ENCODE measurements around the gene NAALADL1. TPM values are rescaled to one million over a fixed set of nuclear protein-coding genes. Genes with fewer than 3 reads are reported as not detected.

The NAALADL1 gene
- total RNA-seq, 1 donor from 2014 or later, result 56.8 TPM

DNA sequence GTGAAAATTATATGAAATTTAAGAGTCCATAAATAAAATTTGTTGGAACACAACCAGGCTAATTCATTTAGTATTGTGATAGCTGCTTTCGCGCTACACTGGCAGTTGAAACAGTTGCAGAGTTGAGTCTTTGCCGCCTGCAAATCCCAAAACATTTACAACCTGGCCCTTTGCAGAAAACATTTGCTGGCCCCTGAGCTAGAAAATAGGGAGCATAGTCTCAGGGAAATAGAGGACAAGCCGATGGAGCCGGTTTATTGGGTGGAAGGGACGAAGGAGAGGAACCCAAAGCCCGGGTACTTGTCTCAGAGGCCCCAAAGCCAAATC, 17.9 kb downstream of the NAALADL1 start:
- peaks cover 4 to 6% of the 10 kb centered on the region in 2 donors for H3K4me1 ChIP-seq
- H3K27ac ChIP-seq, result peak overlapping the region; percentile 89
- no peaks in the 10 kb centered on the region for H3K9me3 ChIP-seq
- TF ChIP-seq, protein P1, sequence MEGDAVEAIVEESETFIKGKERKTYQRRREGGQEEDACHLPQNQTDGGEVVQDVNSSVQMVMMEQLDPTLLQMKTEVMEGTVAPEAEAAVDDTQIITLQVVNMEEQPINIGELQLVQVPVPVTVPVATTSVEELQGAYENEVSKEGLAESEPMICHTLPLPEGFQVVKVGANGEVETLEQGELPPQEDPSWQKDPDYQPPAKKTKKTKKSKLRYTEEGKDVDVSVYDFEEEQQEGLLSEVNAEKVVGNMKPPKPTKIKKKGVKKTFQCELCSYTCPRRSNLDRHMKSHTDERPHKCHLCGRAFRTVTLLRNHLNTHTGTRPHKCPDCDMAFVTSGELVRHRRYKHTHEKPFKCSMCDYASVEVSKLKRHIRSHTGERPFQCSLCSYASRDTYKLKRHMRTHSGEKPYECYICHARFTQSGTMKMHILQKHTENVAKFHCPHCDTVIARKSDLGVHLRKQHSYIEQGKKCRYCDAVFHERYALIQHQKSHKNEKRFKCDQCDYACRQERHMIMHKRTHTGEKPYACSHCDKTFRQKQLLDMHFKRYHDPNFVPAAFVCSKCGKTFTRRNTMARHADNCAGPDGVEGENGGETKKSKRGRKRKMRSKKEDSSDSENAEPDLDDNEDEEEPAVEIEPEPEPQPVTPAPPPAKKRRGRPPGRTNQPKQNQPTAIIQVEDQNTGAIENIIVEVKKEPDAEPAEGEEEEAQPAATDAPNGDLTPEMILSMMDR (IDR thresholded peaks at IDR 0.05), result no peak
- H3K27me3 ChIP-seq, result no peaks in the 10 kb centered on the region
- peak overlapping the region; percentile 82 to 95 for H3K4me3 ChIP-seq
- intact Hi-C loops (cut with DNase I), result loop anchor here (5.0 to 10.0 kb wide), 2 partner anchors 42 to 624 kb away; partner anchors contain the start of genes CDCA5, RELA and ZFPL1
- H3K36me3 ChIP-seq, result peaks cover 18 to 42% of the 10 kb centered on the region in 2 donors
- DNase-seq (ENCODE audit: low spot score in 2 of 2), result no peak

DNA sequence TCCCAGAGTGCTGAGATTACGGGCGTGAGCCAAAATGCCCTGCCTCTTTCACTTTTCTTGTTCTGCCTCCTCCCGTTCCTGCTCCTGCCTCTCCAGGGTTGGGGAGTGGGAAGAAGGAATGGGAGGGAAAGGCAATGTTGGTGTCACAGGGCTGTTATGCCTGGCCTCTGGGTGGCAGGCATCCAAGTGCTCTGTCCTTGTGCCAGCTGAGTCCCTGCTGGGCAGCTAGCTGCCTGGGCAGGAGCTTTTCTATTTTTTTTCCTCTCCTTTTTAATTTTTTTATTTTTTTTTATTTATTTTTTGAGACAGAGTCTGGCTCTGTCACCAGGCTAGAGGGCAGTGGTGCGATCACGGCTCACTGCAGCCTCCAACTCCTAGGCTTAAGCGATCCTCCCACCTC, 21.4 kb downstream of the NAALADL1 start:
- H3K4me3 ChIP-seq, result no peak overlapping the region
- H3K36me3 ChIP-seq, result peaks cover 53 to 65% of the 10 kb centered on the region in 2 donors
- intact Hi-C loops (cut with DNase I), result no loop called here
- no peak overlapping the region for H3K27ac ChIP-seq
- no peak for DNase-seq (ENCODE audit: low spot score in 2 of 2)
- no peaks in the 10 kb centered on the region for H3K27me3 ChIP-seq
- H3K4me1 ChIP-seq, result peaks cover 3% of the 10 kb centered on the region in 2 donors
- H3K9me3 ChIP-seq, result no peaks in the 10 kb centered on the region
- TF ChIP-seq, protein P1 (IDR thresholded peaks at IDR 0.05), result no peak

DNA sequence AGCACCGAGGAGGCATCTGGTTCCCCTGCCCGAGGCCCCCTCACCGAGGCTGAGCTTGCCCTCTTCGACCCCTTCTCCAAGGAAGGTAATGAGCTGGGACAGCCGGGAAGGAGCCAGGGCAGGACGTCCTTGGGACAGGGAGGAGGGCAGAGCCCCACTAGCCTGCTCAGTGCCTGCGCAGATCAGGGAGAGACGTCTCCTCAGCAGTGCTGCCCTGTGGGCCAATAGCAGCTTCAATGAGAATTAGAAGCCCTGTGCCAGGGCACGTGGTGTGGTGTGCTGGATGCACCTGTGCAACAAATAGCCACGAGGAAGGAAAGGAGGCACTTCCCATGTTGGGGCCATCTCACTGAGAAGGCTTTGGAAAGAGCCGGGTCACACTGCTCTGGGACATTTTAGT, 22.8 kb downstream of the NAALADL1 start:
- H3K9me3 ChIP-seq, result no peaks in the 10 kb centered on the region
- peaks cover 57 to 78% of the 10 kb centered on the region in 2 donors for H3K36me3 ChIP-seq
- no peaks in the 10 kb centered on the region for H3K4me1 ChIP-seq
- no peaks in the 10 kb centered on the region for H3K27me3 ChIP-seq
- H3K27ac ChIP-seq, result no peak overlapping the region
- TF ChIP-seq, protein P1 (IDR thresholded peaks at IDR 0.05), result no peak
- no peak overlapping the region for H3K4me3 ChIP-seq
- no peak for DNase-seq (ENCODE audit: low spot score in 2 of 2)
- intact Hi-C loops (cut with DNase I), result no loop called here

DNA sequence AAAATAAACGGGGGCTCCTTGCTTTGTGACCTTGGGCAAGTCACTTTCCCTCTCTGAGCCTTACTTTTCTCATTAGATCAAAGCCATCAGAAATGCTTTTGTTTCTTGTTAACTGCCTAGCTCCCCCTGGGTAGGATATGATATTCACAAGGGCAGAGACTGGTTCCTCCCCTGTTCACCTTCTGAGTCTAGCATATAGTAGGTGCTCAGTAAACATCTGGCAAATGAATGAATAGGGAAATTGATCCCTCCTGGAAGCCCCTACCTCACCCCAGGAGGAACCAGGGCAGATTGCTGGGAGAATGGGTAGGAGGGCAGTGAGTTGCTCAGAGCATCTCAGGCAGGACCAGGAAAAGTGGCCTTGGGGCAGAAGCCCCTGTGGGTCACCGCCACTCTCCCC, 23.9 kb downstream of the NAALADL1 start:
- peaks cover 57 to 73% of the 10 kb centered on the region in 2 donors for H3K36me3 ChIP-seq
- TF ChIP-seq, protein P1 (IDR thresholded peaks at IDR 0.05), result no peak
- intact Hi-C loops (cut with DNase I), result no loop called here

DNA sequence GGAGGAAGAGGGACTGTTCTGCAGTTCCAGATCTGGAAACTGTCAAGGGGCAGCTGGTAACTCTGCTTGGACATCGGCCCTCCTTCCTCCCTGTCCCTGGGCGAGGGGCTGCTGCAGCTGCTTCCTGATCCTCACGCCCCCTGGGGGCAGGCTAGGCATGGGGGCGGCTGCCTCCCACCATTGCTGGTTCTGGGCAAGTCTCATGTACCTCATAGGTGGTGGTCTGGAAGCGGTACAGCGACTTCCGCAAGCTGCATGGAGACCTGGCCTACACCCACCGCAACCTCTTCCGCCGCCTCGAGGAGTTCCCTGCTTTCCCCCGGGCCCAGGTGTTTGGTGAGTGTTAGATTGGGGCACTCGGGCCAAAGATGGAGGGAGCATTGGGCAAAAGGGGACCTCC, 26.1 kb downstream of the NAALADL1 start:
- Histone ChIP-seq H3K36me3 (peaks cover 44 to 56% of the 10 kb centered on the region in 2 donors), H3K9me3 (no peaks in the 10 kb centered on the region), H3K27ac (no peak overlapping the region), H3K4me3 (no peak overlapping the region), H3K27me3 (no peaks in the 10 kb centered on the region), H3K4me1 (peaks cover 4 to 11% of the 10 kb centered on the region in 2 donors)
- no peak for DNase-seq (ENCODE audit: low spot score in 2 of 2)
- intact Hi-C loops (cut with DNase I), result no loop called here
- TF ChIP-seq, protein P1 (IDR thresholded peaks at IDR 0.05), result no peak

More for the DNA sequence above, 23.9 kb downstream of the NAALADL1 start:
- Histone ChIP-seq H3K4me3 (no peak overlapping the region), H3K27ac (no peak overlapping the region), H3K9me3 (no peaks in the 10 kb centered on the region), H3K4me1 (no peaks in the 10 kb centered on the region), H3K27me3 (no peaks in the 10 kb centered on the region)
- DNase-seq (ENCODE audit: low spot score in 2 of 2), result no peak

Data from ascending aorta (tissue), 2 donors.